A673 (cell line): ENCODE measurements around the gene DDI2. TPM values are rescaled to one million over a fixed set of nuclear protein-coding genes. Genes with fewer than 3 reads are reported as not detected.

Experiments used
- BruUV-seq: library from RNA; stranded (reverse); fragments of 400-500 nt; replicated peaks from 2 replicates; lab custom pipeline; 2021; lab: Mats Ljungman, UMichigan
- CTCF ChIA-PET: fragments of 300-600 bp; sonication (Branson Sonifier 250); formaldehyde crosslinking; loops from one replicate; lab custom pipeline; 2022; ENCODE audit warnings: antibody characterized with exemption; lab: Charles Lee
- POLR2A ChIA-PET: fragments of 300-600 bp; sonication (Branson Sonifier 250); formaldehyde crosslinking; loops from one replicate; lab custom pipeline; 2022; ENCODE audit warnings: antibody characterized with exemption; ENCODE audit not compliant: low non-redundant PET; lab: Charles Lee
- DNase-seq: peaks from one replicate; pipeline ENCODE4 v3.0.0-alpha.2; 2015; ENCODE audit warnings: low spot score
- H3K27ac ChIP-seq: fragments of 200-600 bp; sonication (generic); 2 replicates; pipeline ENCODE4 v1.5.1; 2016; ENCODE audit warnings: mixed run types, low read depth, mild to moderate bottlenecking, mixed read lengths, antibody characterized with exemption, low read length; ENCODE audit not compliant: poor library complexity, severe bottlenecking
- H3K27me3 ChIP-seq: fragments of 200-600 bp; sonication (generic); replicated peaks from 2 replicates; pipeline ENCODE4 v1.6.1; 2017; ENCODE audit warnings: mixed run types, low read depth, mild to moderate bottlenecking, mixed read lengths, antibody characterized with exemption, low read length; ENCODE audit not compliant: insufficient read depth, poor library complexity
- H3K36me3 ChIP-seq: fragments of 200-600 bp; sonication (generic); 2 replicates; pipeline ENCODE4 v1.6.1; 2016; ENCODE audit warnings: mixed run types, mild to moderate bottlenecking, mixed read lengths, antibody characterized with exemption, low read length; ENCODE audit not compliant: insufficient read depth, poor library complexity, severe bottlenecking
- H3K4me1 ChIP-seq: fragments of 200-600 bp; sonication (generic); 2 replicates; pipeline ENCODE4 v1.6.1; 2017; ENCODE audit warnings: mixed run types, mild to moderate bottlenecking, mixed read lengths, antibody characterized with exemption, low read length; ENCODE audit not compliant: insufficient read depth, poor library complexity, severe bottlenecking
- H3K4me3 ChIP-seq: fragments of 200-600 bp; sonication (generic); 2 replicates; pipeline ENCODE4 v1.5.1; 2016; ENCODE audit warnings: low read depth, mixed run types, mild to moderate bottlenecking, mixed read lengths, low read length; ENCODE audit not compliant: poor library complexity, severe bottlenecking
- H3K9me3 ChIP-seq: fragments of 200-600 bp; sonication (generic); 2 replicates; pipeline ENCODE4 v1.6.1; 2016; ENCODE audit warnings: mixed run types, low read depth, mild to moderate bottlenecking, mixed read lengths, antibody characterized with exemption, low read length; ENCODE audit not compliant: poor library complexity, severe bottlenecking
- EZH2 ChIP-seq: fragments of 200-600 bp; sonication (generic); IDR thresholded peaks from 2 replicates; pipeline ENCODE4 v1.6.1; 2017; ENCODE audit warnings: borderline replicate concordance, low read depth, mild to moderate bottlenecking, mixed read lengths, antibody characterized with exemption, low read length; ENCODE audit not compliant: poor library complexity, severe bottlenecking
- intact Hi-C: fragments of 100-400 bp; cut with micrococcal nuclease; formaldehyde crosslinking; loops from one replicate; pipeline ENCODE4 v1.10.0; 2022; ENCODE audit not compliant: unreplicated experiment
- total RNA-seq: library from RNA; stranded (reverse); gene quantifications from 2 replicates; pipeline ENCODE4 v1.2.3, GENCODE V29; 2021
- TF ChIP-seq, protein P1 (sequence below): fragments of 300-800, 200-600 bp; sonication (generic); conservative IDR thresholded peaks from 2 replicates; pipeline ENCODE4 v1.5.1; 2017; ENCODE audit warnings: low read depth, mild to moderate bottlenecking, antibody characterized with exemption, low read length, moderate library complexity, mixed read lengths

Gene DDI2
- total RNA-seq, 1 experiment from 2014 or later: 41.3 TPM

DNA sequence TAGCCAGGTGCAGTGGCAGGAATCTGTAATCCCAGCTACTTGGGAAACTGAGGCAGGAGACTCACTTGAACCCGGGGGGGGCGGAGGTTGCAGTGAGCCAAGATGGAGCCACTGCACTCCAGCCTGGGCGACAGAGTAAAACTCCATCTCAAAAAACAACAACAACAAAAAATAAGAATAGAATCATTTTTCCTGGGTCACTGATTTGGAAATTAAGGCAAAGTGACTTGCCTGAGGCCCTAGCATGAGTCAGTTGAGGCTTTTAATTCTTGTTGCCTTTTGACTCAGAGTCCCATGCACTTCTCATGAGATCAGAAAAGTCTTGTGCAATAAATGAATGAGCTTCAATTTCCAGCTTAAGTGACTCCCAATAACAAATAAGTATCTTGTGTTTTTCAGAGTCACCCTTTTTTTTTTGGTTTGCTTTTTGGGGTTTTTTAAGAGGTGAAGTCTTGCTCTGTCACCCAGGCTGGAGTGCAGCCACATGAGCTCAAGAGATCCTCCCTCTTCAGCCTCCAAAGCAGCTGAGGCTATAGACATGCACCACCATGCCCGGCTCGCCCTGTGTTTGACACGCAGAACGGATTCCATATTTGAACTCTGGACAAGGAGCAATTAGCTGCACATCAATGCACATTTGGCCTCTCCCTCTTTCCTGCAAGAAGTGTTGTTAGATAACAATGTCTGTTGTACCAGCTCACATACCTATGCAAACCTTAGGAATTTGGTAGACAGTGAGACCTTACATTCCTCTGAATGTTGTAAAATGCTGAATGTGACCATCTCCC is 63.5 kb downstream of the DDI2 start:
- peaks cover 3% of the 10 kb centered on the region for H3K4me1 ChIP-seq
- CTCF ChIA-PET: no interaction called here

DNA sequence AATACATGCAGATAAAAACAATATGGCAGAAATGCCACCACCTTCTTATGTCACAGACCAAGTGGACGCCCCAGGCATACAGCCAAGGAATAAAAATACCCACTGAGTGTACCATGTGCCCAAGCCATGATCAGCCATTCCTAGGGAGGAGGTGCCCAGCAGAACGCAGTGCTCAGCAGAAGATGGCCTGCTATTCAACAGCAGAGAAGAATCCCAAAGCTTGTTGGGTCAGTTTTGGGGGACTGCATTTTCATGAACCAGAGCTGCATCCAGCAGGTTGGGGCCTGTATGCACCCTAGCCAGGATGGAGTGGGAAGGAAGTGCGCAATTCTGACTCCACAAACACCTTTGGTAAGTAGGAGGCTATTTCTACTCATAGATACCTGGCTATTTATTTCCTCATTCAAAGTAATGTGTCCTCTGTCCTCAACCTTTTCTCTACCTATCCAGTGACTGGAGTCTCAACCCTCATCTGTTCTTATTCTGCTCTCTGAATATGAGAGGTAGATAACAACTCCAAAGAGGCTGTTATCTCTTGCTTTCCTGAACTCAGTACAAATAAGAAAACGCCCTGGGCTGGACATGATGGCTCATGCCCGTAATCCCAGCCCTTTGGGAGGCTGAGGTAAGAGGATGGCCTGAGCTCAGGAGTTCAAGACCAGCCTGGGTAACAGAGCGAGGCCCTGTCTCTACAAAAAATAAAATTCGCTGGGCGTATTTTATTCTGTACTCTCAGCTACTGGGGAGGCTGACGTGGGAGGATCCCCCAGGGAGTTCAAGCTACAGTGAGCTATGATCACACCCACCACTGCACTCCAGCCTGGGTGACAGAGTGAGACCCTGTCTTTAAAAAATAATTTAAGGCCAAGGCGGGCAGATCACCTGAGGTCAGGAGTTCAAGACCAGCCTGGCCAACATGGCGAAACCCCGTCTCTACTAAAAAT is 64.4 kb downstream of the DDI2 start:
- DNase-seq: no peak
- no peak overlapping the region for H3K27ac ChIP-seq
- ChIA-PET CTCF (no interaction called here), POLR2A (interaction anchor here (0.7 kb wide), 1 partner anchor 18 kb away, joined by 5 read pairs; no protein-coding TSS in a partner anchor)
- intact Hi-C loops: no loop called here
- H3K9me3 ChIP-seq: no peaks in the 10 kb centered on the region
- H3K36me3 ChIP-seq: no peaks in the 10 kb centered on the region
- BruUV-seq: no TSS peak
- H3K27me3 ChIP-seq: no peaks in the 10 kb centered on the region
- peaks cover 3% of the 10 kb centered on the region for H3K4me1 ChIP-seq
- H3K4me3 ChIP-seq: no peak overlapping the region
- TF ChIP-seq, protein P1, sequence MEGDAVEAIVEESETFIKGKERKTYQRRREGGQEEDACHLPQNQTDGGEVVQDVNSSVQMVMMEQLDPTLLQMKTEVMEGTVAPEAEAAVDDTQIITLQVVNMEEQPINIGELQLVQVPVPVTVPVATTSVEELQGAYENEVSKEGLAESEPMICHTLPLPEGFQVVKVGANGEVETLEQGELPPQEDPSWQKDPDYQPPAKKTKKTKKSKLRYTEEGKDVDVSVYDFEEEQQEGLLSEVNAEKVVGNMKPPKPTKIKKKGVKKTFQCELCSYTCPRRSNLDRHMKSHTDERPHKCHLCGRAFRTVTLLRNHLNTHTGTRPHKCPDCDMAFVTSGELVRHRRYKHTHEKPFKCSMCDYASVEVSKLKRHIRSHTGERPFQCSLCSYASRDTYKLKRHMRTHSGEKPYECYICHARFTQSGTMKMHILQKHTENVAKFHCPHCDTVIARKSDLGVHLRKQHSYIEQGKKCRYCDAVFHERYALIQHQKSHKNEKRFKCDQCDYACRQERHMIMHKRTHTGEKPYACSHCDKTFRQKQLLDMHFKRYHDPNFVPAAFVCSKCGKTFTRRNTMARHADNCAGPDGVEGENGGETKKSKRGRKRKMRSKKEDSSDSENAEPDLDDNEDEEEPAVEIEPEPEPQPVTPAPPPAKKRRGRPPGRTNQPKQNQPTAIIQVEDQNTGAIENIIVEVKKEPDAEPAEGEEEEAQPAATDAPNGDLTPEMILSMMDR: no peak
- TF ChIP-seq EZH2: no peak

More for the DNA sequence above, 63.5 kb downstream of the DDI2 start:
- POLR2A ChIA-PET: interaction anchor here (0.6 kb wide), 1 partner anchor 178 kb away, joined by 10 read pairs; no protein-coding TSS in a partner anchor
- Histone ChIP-seq H3K27me3 (no peaks in the 10 kb centered on the region), H3K36me3 (no peaks in the 10 kb centered on the region), H3K9me3 (no peaks in the 10 kb centered on the region), H3K27ac (no peak overlapping the region), H3K4me3 (no peak overlapping the region)
- TF ChIP-seq EZH2: no peak
- TF ChIP-seq, protein P1: no peak
- BruUV-seq: no TSS peak
- no peak for DNase-seq
- intact Hi-C loops: no loop called here

DNA sequence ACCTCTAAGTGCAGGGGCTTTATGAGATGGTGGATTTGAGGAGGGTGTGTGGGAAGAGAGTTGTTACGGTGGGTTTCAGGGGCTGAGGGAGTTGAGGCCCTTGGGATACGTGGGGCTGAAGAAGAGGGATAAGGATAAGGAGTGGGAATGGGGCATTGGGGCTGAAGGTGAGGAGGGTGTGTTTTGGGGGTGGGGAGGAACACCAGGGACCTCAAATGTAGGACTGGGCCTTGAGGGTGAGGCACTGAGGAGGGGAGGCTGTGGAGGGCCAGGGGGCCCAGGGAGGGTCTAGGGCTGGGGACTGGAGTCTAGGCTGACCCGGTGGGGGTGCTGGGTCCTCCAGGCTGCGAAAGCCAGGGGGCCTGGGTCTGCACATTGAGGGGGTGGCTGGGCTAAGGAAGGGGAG is 65.7 kb downstream of the DDI2 start:
- TF ChIP-seq, protein P1: no peak
- no peak for TF ChIP-seq EZH2
- DNase-seq: no peak
- H3K36me3 ChIP-seq: no peaks in the 10 kb centered on the region
- peak overlapping the region; percentile 99 for H3K27ac ChIP-seq
- H3K4me1 ChIP-seq: peaks cover 3% of the 10 kb centered on the region
- CTCF ChIA-PET: no interaction called here
- H3K4me3 ChIP-seq: no peak overlapping the region
- BruUV-seq: no TSS peak
- no peaks in the 10 kb centered on the region for H3K27me3 ChIP-seq
- POLR2A ChIA-PET: no interaction called here
- intact Hi-C loops: no loop called here
- H3K9me3 ChIP-seq: no peaks in the 10 kb centered on the region
